AG20443 (cell line): ENCODE results near the gene TOR1B.

Experiments used
- DNase-seq: peaks from one replicate; pipeline ENCODE4 v3.0.0; 2012; ENCODE audit warnings: low spot score, mixed read lengths

Gene TOR1B

DNA sequence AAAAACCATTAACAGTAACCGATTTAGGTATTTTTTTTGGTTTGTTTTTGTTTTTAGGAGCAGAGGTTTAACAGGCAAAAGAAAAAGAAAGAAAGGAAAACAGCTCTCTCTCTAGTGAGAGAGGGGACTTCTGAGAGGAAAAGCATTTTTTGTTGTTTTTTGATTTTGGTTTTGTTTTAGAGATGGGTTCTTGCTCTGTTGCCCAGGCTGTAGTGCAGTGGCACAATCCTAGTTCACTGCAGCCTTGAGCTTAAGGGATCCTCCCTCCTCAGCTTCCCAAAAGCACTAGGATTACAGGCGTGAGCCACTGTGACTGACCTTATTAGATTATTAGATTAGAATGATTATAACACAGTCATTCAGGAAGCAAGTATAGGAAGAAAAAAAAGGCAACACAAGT is 42.4 kb downstream of the TOR1B start:
- no peak for DNase-seq

DNA sequence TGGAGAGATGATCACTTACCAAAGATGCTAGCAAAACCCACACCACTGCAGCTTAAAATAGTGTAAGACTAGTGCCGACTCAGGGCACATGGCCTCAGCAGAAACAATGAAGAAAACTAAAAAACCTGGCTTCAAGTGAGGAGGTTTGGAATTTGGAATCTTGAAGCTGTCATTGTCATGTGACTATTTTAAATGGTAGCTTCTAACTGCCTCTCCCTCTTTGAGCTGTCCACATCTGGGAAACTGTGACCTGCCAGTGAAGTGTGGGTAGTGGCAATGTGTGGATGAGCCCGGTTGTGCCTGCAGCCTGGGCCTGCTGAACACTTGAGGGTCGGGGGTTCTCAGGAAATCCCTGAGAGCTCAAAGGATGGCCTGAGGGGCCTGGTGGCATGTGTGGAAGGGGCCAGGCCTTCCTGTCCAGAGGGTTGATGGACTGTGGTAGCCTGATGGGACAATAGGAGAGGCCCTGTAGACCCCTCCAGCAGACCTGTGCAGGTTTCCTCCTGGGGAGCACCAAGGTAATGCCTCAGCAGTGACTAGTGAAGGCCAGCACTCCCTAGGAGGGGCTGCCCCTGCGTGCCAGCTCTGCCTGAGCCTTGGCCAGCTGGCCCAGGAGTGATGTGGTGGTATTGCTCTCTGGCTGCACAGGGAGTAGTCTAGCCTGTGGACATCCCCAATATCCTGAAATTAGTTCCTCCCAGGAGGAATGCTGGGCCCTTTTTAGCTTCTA is 45.9 kb downstream of the TOR1B start:
- DNase-seq: no peak

DNA sequence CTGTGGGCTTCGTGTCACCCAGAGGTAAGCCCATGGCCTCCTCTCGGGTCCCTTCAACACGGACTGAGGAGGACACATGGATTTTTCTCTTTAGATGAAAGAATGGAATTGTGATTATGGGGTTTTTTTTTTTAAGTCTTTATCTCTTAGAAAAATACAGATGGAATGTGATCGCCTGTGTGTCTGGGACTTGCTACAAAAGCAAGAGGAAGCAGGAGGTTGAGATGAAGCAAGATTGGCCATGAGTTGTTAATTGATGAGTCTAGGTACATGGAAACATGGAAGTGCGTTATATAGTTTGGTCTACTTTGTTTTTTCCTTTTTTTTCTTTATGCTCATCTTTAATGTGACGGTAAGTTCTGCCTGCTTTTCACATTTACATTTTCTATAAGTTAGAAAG is 46.9 kb downstream of the TOR1B start:
- no peak for DNase-seq

DNA sequence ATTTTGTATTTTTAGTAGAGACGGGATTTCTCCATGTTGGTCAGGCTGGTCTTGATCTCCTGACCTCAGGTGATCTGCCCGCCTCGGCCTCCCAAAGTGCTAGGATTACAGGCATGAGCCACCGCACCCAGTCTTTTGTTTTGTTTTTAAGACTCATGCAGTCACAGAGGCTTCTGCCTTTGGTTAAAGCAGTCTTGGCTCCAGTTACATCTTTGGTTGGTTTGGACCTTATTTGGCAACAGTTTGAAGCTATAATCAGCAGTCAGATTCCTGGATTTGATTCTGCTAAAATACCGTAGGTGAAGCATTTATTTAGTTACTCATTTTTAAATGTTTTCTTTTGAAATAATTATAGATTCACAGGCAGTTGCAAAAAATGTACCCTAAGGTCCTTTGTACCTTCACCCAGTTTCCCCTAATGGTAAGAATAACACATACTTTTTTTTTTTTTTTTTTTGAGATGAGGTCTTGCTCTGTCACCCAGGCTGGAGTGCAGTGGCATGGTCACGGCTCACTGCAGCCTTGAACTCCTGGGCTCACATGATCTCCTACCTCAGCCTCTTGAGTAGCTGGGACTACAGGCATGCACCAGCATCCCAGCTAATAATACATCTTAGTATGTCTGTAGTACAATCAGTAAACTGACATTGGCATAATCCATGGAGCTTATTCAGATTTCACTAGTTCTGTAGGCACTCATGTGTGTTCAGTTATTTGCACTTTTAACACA is 48.0 kb downstream of the TOR1B start:
- no peak for DNase-seq

DNA sequence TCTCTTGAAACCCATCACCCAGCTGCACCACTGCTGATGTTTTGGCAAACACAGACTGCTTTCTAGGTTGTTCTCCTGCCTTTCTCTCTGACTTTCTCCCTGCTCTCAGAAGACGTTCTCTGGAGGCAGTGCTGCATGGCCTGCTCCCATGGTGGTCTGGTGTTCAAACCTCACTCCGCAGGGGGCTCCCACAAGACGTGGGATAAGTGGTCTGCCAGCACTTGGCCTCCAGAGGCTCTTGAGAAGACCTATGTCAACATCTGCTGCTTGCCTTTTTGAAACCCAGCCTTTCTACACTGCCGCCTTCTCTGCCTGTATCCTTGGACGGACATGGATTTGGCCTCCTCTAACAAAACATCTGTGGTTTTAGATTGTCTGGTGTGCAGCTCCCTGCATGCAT is 48.8 kb downstream of the TOR1B start:
- DNase-seq: no peak

DNA sequence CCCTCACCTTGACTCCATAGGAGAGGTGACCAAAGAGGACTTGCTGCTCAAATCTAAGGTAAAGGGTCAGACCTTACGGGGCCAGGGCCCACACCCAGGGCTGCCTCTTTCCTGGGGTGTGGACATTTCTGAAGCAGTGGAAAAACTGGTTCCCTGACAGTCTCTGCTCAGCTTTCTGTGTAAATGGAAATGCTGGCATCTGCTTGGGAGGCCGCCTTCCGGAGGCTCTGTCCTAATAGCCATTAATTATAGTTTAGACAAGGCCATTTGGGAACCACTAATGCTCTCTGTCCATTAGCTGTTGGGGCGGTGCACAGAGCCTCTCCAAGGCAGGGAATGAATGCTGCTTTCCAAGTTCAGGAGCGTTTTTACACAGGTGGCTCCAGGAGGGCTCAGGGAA is 49.6 kb downstream of the TOR1B start:
- DNase-seq: no peak

DNA sequence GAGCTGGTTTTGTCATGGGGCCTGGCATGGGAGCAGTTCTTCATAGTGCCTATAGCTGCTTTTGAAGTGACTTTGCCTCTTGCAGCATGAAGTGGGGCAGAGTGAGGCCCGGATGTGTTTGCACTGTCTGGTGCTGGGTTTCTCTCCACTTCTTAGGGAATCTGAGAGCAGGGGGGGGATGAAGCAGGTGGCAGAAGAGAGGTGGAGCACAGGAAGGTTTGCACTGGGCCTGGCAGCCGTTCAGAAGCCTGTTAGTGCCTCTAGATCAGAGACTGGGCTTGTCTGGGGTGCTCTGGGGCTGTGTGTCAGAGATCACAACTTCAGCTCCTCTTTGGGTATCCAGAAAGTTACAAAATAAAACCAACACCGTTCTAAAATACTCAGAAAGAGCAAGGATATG is 50.6 kb downstream of the TOR1B start:
- no peak for DNase-seq

DNA sequence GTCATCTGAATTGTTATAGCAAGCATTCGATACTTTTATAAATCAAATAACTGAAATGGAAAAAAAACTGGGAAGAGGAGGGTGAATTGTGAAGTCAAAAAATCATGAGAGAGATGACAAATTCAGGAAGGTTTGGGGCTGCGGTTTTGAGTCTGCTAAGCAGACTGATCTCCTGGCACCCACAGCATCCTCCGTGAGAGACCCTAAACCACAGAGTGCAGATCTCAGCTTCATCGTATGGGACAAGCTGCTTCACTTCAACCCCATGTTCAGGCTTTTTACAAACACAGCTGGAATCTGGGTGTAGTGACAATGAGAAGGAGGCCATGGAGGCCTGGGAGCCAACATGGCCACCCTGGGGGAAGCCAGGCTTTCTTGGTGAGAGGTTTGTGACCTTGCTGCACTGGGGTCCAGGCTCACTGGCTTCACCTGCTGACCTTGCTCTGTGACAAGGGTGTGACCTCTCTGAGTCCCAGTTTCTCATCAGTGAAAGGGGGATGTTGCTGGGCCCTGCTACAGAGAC is 51.7 kb downstream of the TOR1B start:
- peak; percentile 1 for DNase-seq

DNA sequence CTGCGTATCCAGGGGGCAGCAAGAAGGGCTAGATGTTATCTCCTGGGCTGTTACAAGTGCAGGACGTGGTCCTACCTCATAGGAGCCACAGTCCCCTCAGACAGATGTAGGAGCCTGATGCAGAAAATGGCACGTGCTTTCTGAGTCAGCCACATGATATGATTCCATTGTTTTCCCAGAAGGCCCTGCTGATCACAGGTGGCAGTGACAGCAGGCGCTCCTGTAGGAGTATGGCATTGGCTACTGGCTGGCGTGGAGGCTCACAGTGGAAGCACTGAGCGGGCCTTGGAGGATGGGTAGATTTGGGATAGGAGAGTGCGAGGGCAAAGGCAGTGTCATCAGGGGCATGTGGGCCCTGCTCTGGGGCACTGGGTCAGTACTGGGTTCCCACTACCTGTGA is 54.2 kb downstream of the TOR1B start:
- DNase-seq: no peak

DNA sequence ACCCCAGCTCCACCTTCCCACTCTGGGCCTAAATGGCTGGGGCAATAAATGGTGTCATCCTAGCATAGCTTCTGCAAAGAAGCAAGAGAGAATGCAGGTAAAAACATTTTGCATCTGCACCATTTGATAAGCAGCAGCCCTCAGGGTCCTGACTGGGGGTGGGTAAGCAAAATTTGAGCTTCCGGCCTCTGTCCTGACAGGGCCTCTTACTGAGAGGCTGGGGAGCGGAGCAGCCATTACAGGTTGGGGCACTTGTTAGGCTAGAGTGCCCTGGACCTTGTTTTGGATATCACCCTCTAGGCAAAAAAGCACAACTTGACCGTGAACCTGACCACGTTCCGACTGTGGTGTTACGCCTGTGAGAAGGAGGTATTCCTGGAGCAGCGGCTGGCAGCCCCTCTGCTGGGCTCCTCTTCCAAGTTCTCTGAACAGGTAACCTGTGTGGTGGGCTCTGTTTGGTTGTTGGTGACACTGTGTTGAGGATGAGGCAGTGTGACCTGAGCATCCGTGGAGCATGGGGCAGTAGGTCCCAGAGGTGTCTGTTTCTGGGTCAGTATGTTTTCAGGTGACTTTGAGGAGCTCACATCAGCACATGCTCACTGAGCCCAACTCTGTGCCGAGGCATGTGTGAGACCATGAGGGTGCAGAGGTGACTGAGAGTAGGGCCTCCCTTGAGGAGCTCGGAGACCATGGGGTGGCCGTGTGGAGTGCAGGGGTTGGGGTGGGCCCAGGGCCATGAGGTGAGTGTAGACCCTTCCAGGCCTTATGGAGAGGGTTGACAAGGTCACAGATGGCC is 55.4 kb downstream of the TOR1B start:
- no peak for DNase-seq
